NCI-H82 treated with DMSO at 0.1 percent for 48 hours (cell line): ENCODE results near the gene NELFB.

Source experiments
- DNase-seq: peaks from one replicate; lab custom pipeline; 2025; ENCODE audit not compliant: unreplicated experiment; lab: John Stamatoyannopoulos, UW

The NELFB gene

DNA sequence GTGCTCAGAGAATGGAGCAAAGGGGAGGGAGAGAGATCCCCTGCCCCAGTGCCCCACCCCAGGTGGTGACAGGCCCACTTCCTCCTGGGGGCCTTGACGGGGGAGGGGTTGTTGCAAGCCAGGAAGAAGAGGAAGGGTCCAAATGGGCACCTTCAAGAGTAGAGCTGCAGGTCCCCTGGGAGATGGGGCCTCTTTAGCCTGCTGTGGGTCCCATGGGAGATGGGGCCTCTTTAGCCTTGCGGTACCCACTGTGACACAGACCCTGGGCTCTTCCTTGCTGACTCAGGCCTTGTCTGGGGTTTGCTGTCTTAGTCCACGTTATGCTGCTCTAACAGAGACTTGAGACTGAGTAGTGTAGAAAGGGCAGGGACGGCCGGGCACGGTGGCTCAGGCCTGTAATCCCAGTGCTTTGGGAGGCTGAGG, 12.8 kb downstream of the NELFB start:
- no peak for DNase-seq

- no peak for DNase-seq
Measured at GRCh38 chr9:137268538-137269201, 13.5 kb downstream of the NELFB start.

DNA sequence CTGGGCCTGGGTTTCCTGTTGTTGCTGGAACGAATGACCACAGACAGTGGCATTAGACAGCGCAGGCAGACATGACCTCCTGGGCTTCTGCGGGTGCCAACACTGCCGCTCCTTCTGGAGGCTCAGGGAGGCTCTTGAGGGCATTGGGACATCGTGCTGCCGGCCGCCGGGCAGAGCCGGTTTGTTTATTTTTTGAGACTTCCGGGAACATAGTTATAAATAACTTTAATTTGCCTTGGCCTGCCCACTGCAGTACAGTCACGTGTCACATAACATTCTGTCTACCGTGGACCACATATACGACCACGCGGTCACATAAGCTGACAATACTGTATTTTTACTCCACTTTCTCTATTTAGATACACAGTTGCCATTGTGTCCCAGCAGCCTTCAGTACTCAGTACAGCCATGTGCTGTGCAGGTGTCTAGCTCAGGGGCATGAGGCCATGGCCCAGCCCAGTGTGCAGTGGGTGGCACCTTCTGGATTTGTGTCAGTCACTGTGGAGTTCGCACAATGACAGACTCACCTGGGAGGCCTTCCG, 14.2 kb downstream of the NELFB start:
- DNase-seq = no peak

- no peak for DNase-seq
Measured at GRCh38 chr9:137270929-137271695, 16.0 kb downstream of the NELFB start.

- DNase-seq = no peak
Measured at GRCh38 chr9:137271696-137272076, 16.6 kb downstream of the NELFB start.

DNA sequence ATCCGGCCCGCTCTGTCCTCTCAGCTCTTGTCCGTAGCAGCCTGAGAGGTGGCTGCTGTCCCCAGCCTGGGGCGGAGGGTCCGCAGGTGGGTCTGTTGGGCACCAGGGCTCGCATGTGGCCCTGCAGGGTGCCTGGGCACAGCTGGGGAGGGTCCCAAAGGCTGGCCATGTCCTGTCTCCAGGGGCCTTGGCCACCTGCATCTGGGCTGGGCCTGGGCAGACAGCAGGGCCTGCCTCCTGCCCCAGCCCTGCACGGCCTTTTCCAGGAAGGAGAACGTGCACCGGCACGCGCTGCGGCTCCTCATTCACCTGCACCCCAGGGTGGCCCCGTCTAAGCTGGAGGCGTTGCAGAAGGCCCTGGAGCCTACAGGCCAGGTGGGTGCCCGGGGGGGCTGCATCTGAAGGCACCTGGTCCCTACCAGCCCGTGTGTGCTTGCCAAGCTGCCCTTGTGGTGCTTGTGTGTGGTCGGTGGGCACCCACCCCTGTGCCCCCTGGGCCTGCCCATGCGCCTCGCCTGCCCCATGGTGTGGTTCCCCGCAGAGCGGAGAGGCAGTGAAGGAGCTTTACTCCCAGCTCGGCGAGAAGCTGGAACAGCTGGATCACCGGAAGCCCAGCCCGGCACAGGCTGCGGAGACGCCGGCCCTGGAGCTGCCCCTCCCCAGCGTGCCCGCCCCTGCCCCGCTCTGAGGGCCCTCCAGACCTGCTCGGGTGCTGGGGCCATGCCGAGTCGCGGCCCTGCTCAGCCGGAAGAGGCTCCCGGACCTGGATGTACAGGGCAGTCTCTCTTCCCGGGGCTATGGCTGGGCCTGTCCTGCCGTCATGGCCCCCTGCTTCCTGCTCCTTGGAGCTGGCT, 17.3 kb downstream of the NELFB start:
- no peak for DNase-seq

- no peak for DNase-seq
Measured at GRCh38 chr9:137273095-137273490, 18.0 kb downstream of the NELFB start.

DNA sequence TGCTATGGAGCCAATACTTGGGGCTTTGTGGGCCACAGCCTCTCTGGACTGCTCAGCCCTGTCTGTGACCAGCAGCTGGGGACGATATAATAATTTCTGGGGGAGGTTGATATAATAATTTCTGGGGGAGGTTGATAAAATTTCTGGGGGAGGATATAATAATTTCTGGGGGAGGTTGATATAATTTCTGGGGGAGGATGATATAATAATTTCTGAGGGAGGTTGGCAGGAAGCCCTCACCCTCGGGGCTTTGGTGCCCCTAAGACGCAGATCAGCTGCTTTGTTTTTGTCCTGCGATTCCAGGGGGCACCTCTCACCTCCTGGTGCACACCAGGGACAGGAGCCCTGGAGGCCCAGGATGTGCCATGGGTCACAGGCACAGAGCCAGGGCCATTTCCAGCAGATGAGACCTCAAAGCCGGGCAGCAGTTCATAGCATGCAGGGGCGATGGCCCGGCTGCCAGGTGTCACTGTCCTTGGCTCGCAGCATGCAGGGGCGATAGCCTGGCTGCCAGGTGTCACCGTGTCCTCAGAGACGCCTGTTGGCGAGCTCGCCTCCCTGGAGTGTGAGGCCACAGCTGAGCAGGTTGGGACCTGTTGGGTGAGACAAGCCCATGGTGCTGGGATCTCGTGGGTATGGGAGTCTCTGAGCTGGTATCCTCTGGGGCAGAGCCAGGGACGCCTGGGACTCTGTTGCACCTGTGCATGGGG, 18.6 kb downstream of the NELFB start:
- DNase-seq = no peak

DNA sequence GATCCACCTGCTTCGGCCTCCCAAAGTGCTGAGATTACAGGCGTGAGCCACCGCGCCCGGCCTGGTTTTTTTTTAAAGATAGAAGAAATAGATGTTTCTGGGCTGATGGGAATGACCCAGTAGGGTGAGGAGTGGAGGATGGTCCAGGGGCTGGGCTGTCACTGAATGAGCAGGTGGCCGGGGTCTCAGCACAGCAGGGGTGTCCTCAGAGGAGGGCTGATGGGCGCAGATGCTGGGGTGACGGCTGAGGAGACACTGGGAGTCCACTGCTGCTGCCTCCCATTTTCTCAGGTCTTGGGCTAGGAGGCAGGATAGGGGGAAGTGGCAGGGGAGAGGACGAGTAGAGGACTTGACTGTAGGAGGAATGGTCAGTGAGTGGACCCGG, 20.1 kb downstream of the NELFB start:
- DNase-seq = no peak

- DNase-seq = no peak
Measured at GRCh38 chr9:137275588-137276472, 20.7 kb downstream of the NELFB start.

GRCh38 chr9:137276473-137277328, 21.6 kb downstream of the NELFB start:
- DNase-seq = no peak

DNA sequence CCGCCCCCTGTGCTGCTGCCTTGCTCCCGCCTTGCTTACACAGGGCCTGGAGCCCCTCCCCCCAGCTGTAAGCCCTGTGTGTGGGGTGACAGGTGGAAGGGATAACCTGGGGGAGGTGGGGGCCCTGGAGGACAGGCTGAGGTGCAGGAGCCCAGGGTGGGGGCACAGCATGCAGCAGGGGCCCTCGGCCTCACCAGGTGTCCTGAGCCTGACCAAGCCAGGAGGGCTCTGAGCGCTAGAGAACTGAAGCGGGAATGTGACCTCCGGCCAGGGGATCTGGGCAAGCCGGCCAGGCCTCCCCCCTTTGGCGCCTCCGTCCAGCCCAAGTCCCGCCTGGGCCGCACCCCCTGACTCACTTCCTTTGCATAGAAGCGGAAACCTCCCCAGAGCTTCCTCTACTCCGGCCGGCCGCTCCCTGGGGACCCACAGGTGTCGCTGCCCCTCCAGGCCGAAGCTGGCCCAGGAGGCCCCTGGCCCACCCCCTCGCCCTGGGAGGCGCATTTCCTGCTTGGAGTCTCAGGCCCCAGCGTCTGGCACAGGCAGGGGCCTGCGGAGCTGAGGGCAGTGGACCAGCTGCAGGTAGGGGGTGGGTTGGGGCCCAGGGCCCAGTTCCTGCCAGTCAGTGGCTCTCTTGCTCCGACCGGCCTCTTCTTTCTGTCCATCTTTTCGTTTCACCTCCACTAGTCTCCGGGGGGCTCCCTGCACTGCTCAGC, 22.4 kb downstream of the NELFB start, which contains the start of gene TOR4A:
TOR4A (plus strand) TSS at position 398 of the 713 bp plus-strand sequence. CDS start 964 bp downstream, outside the sequence.
- DNase-seq = no peak

GRCh38 chr9:137278061-137278701, 23.1 kb downstream of the NELFB start:
- DNase-seq = no peak

GRCh38 chr9:137278721-137279711, 23.9 kb downstream of the NELFB start:
- DNase-seq = no peak

- DNase-seq = no peak
Measured at GRCh38 chr9:137279741-137280473, 24.8 kb downstream of the NELFB start.
